ENCODE data around the gene EBLN1.

Gene EBLN1

DNA sequence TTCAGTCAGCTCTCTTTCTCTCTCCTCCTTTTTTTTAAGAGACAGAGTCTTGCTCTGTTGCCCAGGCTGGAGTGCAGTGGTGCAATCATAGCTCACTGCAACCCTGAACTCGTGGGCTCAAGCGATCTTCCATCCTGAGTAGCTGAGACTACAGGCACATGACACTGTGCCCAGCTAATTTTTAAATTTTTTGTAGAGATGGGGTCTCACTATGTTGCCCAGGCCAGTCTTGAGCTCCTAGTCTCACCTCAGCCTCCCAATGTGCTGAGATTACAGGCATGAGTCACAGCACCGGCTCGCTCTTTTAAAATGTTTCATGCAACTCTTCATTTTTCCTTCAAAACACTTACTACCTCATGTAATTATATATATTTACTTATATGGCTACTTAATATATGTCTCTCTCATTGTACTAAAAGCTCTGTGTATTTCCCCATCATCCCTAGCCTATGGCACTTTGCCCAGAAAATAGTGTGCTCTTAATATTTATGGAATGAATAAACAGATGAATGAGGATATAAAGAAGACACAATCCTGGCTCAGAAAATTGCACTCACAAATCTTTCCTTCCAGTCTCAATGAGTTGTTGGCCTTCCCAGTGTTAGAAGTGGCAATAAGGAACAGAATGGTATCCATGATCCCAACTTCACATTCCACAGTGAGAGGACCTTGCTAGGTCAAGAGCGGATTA, 33.9 kb downstream of the EBLN1 start:
- ChIA-PET POLR2A (no interaction called here), CTCF (no interaction called here)
- no peak overlapping the region for H3K4me3 ChIP-seq (ENCODE audit: low read depth, low read length)
- DNase-seq (ENCODE audit: low read depth, low spot score): no peak
- TF ChIP-seq, protein P1, sequence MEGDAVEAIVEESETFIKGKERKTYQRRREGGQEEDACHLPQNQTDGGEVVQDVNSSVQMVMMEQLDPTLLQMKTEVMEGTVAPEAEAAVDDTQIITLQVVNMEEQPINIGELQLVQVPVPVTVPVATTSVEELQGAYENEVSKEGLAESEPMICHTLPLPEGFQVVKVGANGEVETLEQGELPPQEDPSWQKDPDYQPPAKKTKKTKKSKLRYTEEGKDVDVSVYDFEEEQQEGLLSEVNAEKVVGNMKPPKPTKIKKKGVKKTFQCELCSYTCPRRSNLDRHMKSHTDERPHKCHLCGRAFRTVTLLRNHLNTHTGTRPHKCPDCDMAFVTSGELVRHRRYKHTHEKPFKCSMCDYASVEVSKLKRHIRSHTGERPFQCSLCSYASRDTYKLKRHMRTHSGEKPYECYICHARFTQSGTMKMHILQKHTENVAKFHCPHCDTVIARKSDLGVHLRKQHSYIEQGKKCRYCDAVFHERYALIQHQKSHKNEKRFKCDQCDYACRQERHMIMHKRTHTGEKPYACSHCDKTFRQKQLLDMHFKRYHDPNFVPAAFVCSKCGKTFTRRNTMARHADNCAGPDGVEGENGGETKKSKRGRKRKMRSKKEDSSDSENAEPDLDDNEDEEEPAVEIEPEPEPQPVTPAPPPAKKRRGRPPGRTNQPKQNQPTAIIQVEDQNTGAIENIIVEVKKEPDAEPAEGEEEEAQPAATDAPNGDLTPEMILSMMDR (IDR thresholded peaks at IDR 0.05; ENCODE audit: insufficient read depth, low read length, missing control alignments): no peak

DNA sequence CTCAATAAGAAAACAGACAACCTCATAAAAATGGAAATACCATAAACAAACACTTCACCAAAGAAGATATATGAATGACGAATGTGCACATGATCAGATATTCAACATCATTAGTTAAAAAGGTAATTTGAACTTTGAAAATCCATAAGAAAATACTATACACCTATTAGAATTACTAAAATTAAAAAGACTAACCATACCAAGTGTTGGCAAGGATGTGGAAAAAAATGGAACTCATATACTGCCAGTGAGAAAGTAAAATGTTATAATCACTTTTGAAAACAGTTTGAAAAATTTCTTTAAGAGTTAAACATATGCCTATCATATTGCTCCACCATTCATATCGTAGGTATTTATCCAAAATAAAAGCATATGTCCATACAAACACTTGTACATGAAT, 37.1 kb downstream of the EBLN1 start:
- ChIA-PET CTCF (no interaction called here), POLR2A (no interaction called here)
- no peak for DNase-seq (ENCODE audit: low read depth, low spot score)
- no peak overlapping the region for H3K4me3 ChIP-seq (ENCODE audit: low read depth, low read length)
- TF ChIP-seq, protein P1 (IDR thresholded peaks at IDR 0.05; ENCODE audit: insufficient read depth, low read length, missing control alignments): no peak

DNA sequence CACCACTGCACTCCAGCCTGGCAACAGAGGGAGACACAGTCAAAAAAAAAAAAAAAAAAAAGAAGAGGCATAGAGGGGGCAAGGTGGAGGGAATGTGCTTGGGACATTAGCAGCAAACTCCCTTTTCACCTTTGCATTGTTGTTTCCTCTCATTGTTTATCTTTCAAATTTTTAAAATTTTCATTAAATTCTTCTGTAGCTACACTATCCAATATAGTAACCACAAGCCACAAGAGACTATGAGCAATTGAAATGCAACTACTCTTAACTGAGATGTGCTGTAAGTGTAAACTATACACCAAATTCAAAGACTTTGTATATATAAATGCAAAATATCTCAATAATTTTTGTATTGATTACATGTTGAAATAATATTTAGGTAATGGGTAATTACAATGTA, 43.4 kb downstream of the EBLN1 start:
- H3K4me3 ChIP-seq (ENCODE audit: low read depth, low read length): no peak overlapping the region
- TF ChIP-seq, protein P1 (IDR thresholded peaks at IDR 0.05; ENCODE audit: insufficient read depth, low read length, missing control alignments): no peak
- no peak for DNase-seq (ENCODE audit: low read depth, low spot score)
- ChIA-PET POLR2A (no interaction called here), CTCF (no interaction called here)

DNA sequence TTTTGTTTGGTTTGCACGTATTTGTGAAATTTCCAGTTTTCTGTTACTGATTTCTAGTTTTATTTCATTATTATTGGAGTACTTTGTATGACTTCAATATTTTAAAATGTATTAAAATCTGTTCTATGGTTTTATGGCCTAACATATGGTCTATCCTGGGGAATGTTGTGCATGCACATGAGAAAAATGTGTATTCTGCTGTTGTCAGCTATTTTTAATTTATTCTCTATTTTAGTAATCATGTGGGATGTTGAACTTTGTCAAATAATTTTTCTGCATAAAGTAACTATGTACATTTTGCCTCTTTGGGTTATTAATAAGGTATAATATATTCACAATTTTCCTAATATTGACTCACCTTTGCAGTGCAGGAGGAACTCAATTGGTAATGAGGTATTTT, 46.7 kb downstream of the EBLN1 start:
- no peak for DNase-seq (ENCODE audit: low read depth, low spot score)
- ChIA-PET POLR2A (no interaction called here), CTCF (no interaction called here)
- TF ChIP-seq, protein P1 (IDR thresholded peaks at IDR 0.05; ENCODE audit: insufficient read depth, low read length, missing control alignments): no peak
- H3K4me3 ChIP-seq (ENCODE audit: low read depth, low read length): no peak overlapping the region

DNA sequence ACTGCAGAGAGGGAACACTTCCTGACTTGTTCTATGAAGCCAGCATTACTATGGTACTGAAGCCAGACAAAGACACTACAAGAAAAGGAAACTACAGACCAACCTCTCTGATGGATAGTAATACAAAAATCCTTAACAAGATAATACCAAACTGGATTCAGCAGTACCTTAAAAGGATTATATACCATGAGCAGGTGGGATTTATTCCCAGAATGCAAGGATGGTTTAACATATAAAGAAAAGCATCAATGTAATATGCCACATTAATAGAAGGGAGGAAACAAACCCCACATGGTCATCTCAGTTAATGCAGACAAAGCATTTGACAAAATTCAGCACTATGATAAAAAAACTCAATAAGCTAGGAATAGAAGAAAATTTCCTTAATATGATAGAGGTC, 47.2 kb downstream of the EBLN1 start:
- ChIA-PET CTCF (no interaction called here), POLR2A (no interaction called here)
- DNase-seq (ENCODE audit: low read depth, low spot score): no peak
- TF ChIP-seq, protein P1 (IDR thresholded peaks at IDR 0.05; ENCODE audit: insufficient read depth, low read length, missing control alignments): no peak
- no peak overlapping the region for H3K4me3 ChIP-seq (ENCODE audit: low read depth, low read length)

DNA sequence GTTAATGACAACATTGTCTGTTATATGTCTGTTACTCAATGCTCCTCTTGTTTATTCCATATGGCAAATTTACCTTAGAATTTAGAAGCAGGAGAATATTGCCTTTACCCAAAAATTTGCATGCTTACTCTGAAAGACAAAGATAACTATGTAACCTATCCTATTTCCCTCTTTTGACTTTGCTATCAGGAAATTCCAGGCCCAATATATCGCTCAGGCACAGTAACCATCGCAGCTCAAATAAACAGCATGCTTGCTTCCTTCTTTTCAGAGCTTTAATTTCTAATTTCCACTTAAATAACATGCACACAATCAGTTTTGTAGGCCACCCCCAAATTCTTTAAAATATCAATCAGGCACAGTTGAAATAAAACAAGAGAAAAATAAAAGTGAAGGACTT, 57.8 kb downstream of the EBLN1 start:
- ChIA-PET POLR2A (no interaction called here), CTCF (no interaction called here)
- TF ChIP-seq, protein P1 (IDR thresholded peaks at IDR 0.05; ENCODE audit: insufficient read depth, low read length, missing control alignments): no peak
- DNase-seq (ENCODE audit: low read depth, low spot score): no peak
- no peak overlapping the region for H3K4me3 ChIP-seq (ENCODE audit: low read depth, low read length)
